ENCODE measurements around the gene SPRR1A.

Gene SPRR1A

DNA sequence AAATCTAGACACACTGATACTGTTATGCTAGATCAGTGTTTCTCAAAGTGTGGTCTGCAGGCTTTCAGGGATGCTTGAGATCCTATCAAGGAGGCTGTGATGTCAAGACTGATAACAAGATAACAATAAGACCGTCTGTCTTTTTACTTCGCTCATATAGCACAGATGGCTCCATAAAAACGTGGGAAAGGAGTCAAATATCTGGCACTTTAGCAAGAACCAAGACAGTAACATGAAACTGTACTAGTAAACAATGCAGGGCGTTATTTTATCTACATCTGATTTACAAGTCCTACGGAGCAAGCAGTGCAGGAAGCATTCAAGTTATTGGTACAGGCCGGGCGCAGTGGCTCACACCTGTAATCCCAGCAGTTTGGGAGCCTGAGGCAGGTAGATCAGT lies 14.0 kb downstream of the SPRR1A start:
- DNase-seq (ENCODE audit: low spot score) = no peak

DNA sequence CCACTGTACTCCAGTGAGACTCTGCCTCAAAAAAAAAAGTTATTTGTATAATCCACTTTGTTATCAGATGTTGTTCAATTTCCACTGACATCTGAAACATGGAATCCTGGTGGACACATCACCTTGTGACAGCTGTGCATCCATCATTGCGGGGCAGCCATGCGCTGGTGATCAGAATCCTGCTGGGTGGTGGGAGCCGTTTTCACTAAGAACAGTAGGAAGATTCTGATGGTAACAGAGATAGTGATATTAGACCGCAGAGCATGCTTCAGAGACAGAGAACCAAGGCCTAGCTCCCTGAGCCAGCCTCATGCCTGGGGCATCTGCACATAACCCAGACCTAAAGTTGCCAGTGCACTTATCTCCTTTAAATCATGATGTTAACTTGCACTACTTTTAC lies 14.6 kb downstream of the SPRR1A start:
- H3K36me3 ChIP-seq (replicated peaks in 1 of 2; ENCODE audit: control insufficient read depth in 2 of 2, insufficient read depth in 2 of 2, low read length in 2 of 2) = no peaks in the 10 kb centered on the region
- no peak overlapping the region for H4K91ac ChIP-seq (ENCODE audit: low read depth, low read length, poor library complexity)
- DNase-seq (ENCODE audit: low spot score) = no peak
- no peak overlapping the region for H2AFZ ChIP-seq (ENCODE audit: low read length)
- WGBS, 2 donors (ENCODE audit: extremely low coverage in 2 of 2, insufficient read length in 2 of 2, insufficient replicate concordance in 1 of 2) = no CpG with 5 or more reads among the region's 4 CpGs
- H3K9me3 ChIP-seq (replicated peaks in 1 of 2; ENCODE audit: control insufficient read depth in 2 of 2, insufficient read depth in 1 of 2, low read depth in 1 of 2, low read length in 2 of 2) = no peaks in the 10 kb centered on the region
- peaks cover 0 to 6% of the 10 kb centered on the region in 2 donors for H3K4me1 ChIP-seq (ENCODE audit: control insufficient read depth in 2 of 2, insufficient read depth in 1 of 2, low read depth in 1 of 2, low read length in 2 of 2)
- no peak overlapping the region for H3K14ac ChIP-seq (ENCODE audit: low read length)
- H2BK12ac ChIP-seq (ENCODE audit: low read length) = no peak overlapping the region
- no peak overlapping the region for H2AK5ac ChIP-seq (ENCODE audit: low read depth, low read length)
- H3K18ac ChIP-seq (ENCODE audit: low read length) = no peak overlapping the region
- H3K4me3 ChIP-seq (ENCODE audit: low read length in 2 of 2) = no peak overlapping the region
- no peaks in the 10 kb centered on the region for H3K79me1 ChIP-seq (ENCODE audit: low read depth, low read length)
- H2BK15ac ChIP-seq (ENCODE audit: low read length) = no peak overlapping the region
- no peak overlapping the region for H4K8ac ChIP-seq (ENCODE audit: low read depth, low read length)
- H3K9ac ChIP-seq (ENCODE audit: low read depth, low read length, poor library complexity) = no peak overlapping the region
- H2BK5ac ChIP-seq (ENCODE audit: low read length) = no peak overlapping the region
- no peak overlapping the region for H3K23ac ChIP-seq (ENCODE audit: low read depth, low read length, poor library complexity)
- H3K27me3 ChIP-seq (ENCODE audit: control insufficient read depth in 3 of 3, insufficient read depth in 3 of 3, low read depth in 1 of 3, low read length in 3 of 3) = no peaks in the 10 kb centered on the region
- no peak overlapping the region for H2BK120ac ChIP-seq (ENCODE audit: low read depth, low read length)
- no peak overlapping the region for H3K4me2 ChIP-seq (ENCODE audit: insufficient read depth, low read length, poor library complexity, severe bottlenecking)
- no peak overlapping the region for H3K27ac ChIP-seq (replicated peaks; ENCODE audit: low read length)
- H3K4ac ChIP-seq (ENCODE audit: low read length) = no peak overlapping the region

More for the DNA sequence above, 14.0 kb downstream of the SPRR1A start:
- Histone ChIP-seq H3K14ac (ENCODE audit: low read length) (no peak overlapping the region), H3K79me1 (ENCODE audit: low read depth, low read length) (no peaks in the 10 kb centered on the region), H3K36me3 (replicated peaks in 1 of 2; ENCODE audit: control insufficient read depth in 2 of 2, insufficient read depth in 2 of 2, low read length in 2 of 2) (no peaks in the 10 kb centered on the region), H3K23ac (ENCODE audit: low read depth, low read length, poor library complexity) (no peak overlapping the region), H3K4ac (ENCODE audit: low read length) (no peak overlapping the region), H3K9ac (ENCODE audit: low read depth, low read length, poor library complexity) (no peak overlapping the region), H3K4me3 (ENCODE audit: low read length in 2 of 2) (no peak overlapping the region), H2BK120ac (ENCODE audit: low read depth, low read length) (no peak overlapping the region), H2AFZ (ENCODE audit: low read length) (no peak overlapping the region), H2AK5ac (ENCODE audit: low read depth, low read length) (no peak overlapping the region), H3K27me3 (ENCODE audit: control insufficient read depth in 3 of 3, insufficient read depth in 3 of 3, low read depth in 1 of 3, low read length in 3 of 3) (no peaks in the 10 kb centered on the region), H4K8ac (ENCODE audit: low read depth, low read length) (no peak overlapping the region), H3K4me1 (ENCODE audit: control insufficient read depth in 2 of 2, insufficient read depth in 1 of 2, low read depth in 1 of 2, low read length in 2 of 2) (peaks cover 0 to 6% of the 10 kb centered on the region in 2 donors), H3K4me2 (ENCODE audit: insufficient read depth, low read length, poor library complexity, severe bottlenecking) (no peak overlapping the region), H3K9me3 (replicated peaks in 1 of 2; ENCODE audit: control insufficient read depth in 2 of 2, insufficient read depth in 1 of 2, low read depth in 1 of 2, low read length in 2 of 2) (no peaks in the 10 kb centered on the region), H2BK12ac (ENCODE audit: low read length) (no peak overlapping the region), H3K18ac (ENCODE audit: low read length) (no peak overlapping the region), H2BK5ac (ENCODE audit: low read length) (no peak overlapping the region), H4K91ac (ENCODE audit: low read depth, low read length, poor library complexity) (no peak overlapping the region), H2BK15ac (ENCODE audit: low read length) (no peak overlapping the region), H3K27ac (replicated peaks; ENCODE audit: low read length) (no peak overlapping the region)
- WGBS, 2 donors (ENCODE audit: extremely low coverage in 2 of 2, insufficient read length in 2 of 2, insufficient replicate concordance in 1 of 2) = no CpG with 5 or more reads among the region's 7 CpGs

DNA sequence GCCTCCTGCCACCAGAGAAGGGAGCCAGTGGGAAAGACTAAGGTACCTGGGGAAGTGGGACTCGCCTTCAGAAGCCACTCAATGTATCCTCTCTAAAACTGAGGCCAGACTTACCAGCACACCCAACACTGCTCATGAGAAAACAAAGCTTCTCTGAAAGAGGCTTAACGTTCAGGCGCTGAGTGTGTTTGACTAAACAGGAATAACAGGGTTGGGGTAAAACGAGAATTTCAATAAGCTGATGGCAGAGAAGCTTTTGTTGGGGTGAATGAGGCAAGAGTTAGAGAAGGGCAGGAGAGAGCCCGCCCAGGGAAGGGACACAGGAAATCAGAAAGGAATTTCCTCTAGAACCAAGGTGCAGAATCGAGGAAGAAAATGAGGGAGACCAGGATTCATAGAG lies 15.9 kb downstream of the SPRR1A start:
- H3K9ac ChIP-seq (ENCODE audit: low read depth, low read length, poor library complexity) = no peak overlapping the region
- H3K4me2 ChIP-seq (ENCODE audit: insufficient read depth, low read length, poor library complexity, severe bottlenecking) = no peak overlapping the region
- H3K18ac ChIP-seq (ENCODE audit: low read length) = peak overlapping the region; percentile 30
- no peak overlapping the region for H2BK120ac ChIP-seq (ENCODE audit: low read depth, low read length)
- H3K23ac ChIP-seq (ENCODE audit: low read depth, low read length, poor library complexity) = no peak overlapping the region
- no peak overlapping the region for H4K8ac ChIP-seq (ENCODE audit: low read depth, low read length)
- no peak overlapping the region for H4K91ac ChIP-seq (ENCODE audit: low read depth, low read length, poor library complexity)
- no peak overlapping the region for H3K14ac ChIP-seq (ENCODE audit: low read length)
- peaks cover 0 to 6% of the 10 kb centered on the region in 2 donors for H3K4me1 ChIP-seq (ENCODE audit: control insufficient read depth in 2 of 2, insufficient read depth in 1 of 2, low read depth in 1 of 2, low read length in 2 of 2)
- H3K27ac ChIP-seq (replicated peaks; ENCODE audit: low read length) = no peak overlapping the region
- no peaks in the 10 kb centered on the region for H3K36me3 ChIP-seq (replicated peaks in 1 of 2; ENCODE audit: control insufficient read depth in 2 of 2, insufficient read depth in 2 of 2, low read length in 2 of 2)
- no peak overlapping the region for H3K4ac ChIP-seq (ENCODE audit: low read length)
- no peaks in the 10 kb centered on the region for H3K9me3 ChIP-seq (replicated peaks in 1 of 2; ENCODE audit: control insufficient read depth in 2 of 2, insufficient read depth in 1 of 2, low read depth in 1 of 2, low read length in 2 of 2)
- no peak overlapping the region for H2BK5ac ChIP-seq (ENCODE audit: low read length)
- no peak overlapping the region for H2BK12ac ChIP-seq (ENCODE audit: low read length)
- no CpG with 5 or more reads among the region's 6 CpGs for WGBS, 2 donors (ENCODE audit: extremely low coverage in 2 of 2, insufficient read length in 2 of 2, insufficient replicate concordance in 1 of 2)
- H2AFZ ChIP-seq (ENCODE audit: low read length) = no peak overlapping the region
- H3K4me3 ChIP-seq (ENCODE audit: low read length in 2 of 2) = no peak overlapping the region
- no peaks in the 10 kb centered on the region for H3K27me3 ChIP-seq (ENCODE audit: control insufficient read depth in 3 of 3, insufficient read depth in 3 of 3, low read depth in 1 of 3, low read length in 3 of 3)
- no peak overlapping the region for H2AK5ac ChIP-seq (ENCODE audit: low read depth, low read length)
- no peak overlapping the region for H2BK15ac ChIP-seq (ENCODE audit: low read length)
- DNase-seq (ENCODE audit: low spot score) = no peak
- H3K79me1 ChIP-seq (ENCODE audit: low read depth, low read length) = no peaks in the 10 kb centered on the region

DNA sequence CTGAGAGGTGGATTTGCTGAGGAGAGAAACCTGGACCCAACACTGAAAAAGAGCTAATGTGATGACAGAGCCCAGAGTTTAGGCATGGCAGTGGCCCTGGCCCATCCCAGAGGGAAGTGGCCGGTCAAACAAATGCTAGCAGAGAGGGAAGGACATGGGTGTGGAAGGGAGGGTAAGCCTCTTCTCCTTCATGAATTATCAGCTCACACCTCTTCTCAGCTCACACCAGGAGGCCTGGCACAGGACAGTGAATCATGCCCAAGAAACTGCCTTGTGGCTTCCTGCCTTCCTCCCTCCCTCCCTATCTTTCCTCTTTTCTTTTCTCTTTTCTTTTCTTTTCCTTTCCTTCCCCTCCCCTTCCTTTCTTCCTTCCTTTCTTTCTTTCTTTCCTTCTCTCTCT lies 16.4 kb downstream of the SPRR1A start:
- Histone ChIP-seq H3K14ac (ENCODE audit: low read length) (no peak overlapping the region), H3K9ac (ENCODE audit: low read depth, low read length, poor library complexity) (no peak overlapping the region)
- no CpG with 5 or more reads among the region's 1 CpG for WGBS, 2 donors (ENCODE audit: extremely low coverage in 2 of 2, insufficient read length in 2 of 2, insufficient replicate concordance in 1 of 2)

More for the DNA sequence above, 16.4 kb downstream of the SPRR1A start:
- no peaks in the 10 kb centered on the region for H3K27me3 ChIP-seq (ENCODE audit: control insufficient read depth in 3 of 3, insufficient read depth in 3 of 3, low read depth in 1 of 3, low read length in 3 of 3)
- no peak overlapping the region for H3K23ac ChIP-seq (ENCODE audit: low read depth, low read length, poor library complexity)
- no peak overlapping the region for H2BK15ac ChIP-seq (ENCODE audit: low read length)
- no peak overlapping the region for H2AFZ ChIP-seq (ENCODE audit: low read length)
- no peak overlapping the region for H3K4me3 ChIP-seq (ENCODE audit: low read length in 2 of 2)
- H3K36me3 ChIP-seq (replicated peaks in 1 of 2; ENCODE audit: control insufficient read depth in 2 of 2, insufficient read depth in 2 of 2, low read length in 2 of 2) = no peaks in the 10 kb centered on the region
- no peak overlapping the region for H2BK5ac ChIP-seq (ENCODE audit: low read length)
- H4K8ac ChIP-seq (ENCODE audit: low read depth, low read length) = no peak overlapping the region
- no peak overlapping the region for H2BK12ac ChIP-seq (ENCODE audit: low read length)
- no peak overlapping the region for H4K91ac ChIP-seq (ENCODE audit: low read depth, low read length, poor library complexity)
- H2AK5ac ChIP-seq (ENCODE audit: low read depth, low read length) = no peak overlapping the region
- no peaks in the 10 kb centered on the region for H3K9me3 ChIP-seq (replicated peaks in 1 of 2; ENCODE audit: control insufficient read depth in 2 of 2, insufficient read depth in 1 of 2, low read depth in 1 of 2, low read length in 2 of 2)
- no peak overlapping the region for H3K27ac ChIP-seq (replicated peaks; ENCODE audit: low read length)
- no peak overlapping the region for H3K4me2 ChIP-seq (ENCODE audit: insufficient read depth, low read length, poor library complexity, severe bottlenecking)
- H2BK120ac ChIP-seq (ENCODE audit: low read depth, low read length) = no peak overlapping the region
- H3K18ac ChIP-seq (ENCODE audit: low read length) = peak overlapping the region; percentile 30
- no peak for DNase-seq (ENCODE audit: low spot score)
- H3K4me1 ChIP-seq (ENCODE audit: control insufficient read depth in 2 of 2, insufficient read depth in 1 of 2, low read depth in 1 of 2, low read length in 2 of 2) = peaks cover 0 to 6% of the 10 kb centered on the region in 2 donors
- no peaks in the 10 kb centered on the region for H3K79me1 ChIP-seq (ENCODE audit: low read depth, low read length)
- H3K4ac ChIP-seq (ENCODE audit: low read length) = no peak overlapping the region
